Uterus (tissue), 4 donors: ENCODE results near the gene CC2D1A. TPM values are rescaled to one million over a fixed set of nuclear protein-coding genes. Genes with fewer than 3 reads are reported as not detected.

ENCODE experiments used
- DNase-seq, 2 donors: peaks; one replicate each; pipeline ENCODE4 v3.0.0-alpha.2; 2019 to 2020
- H3K27ac ChIP-seq, 2 donors: fragments of 200-600 bp; sonication (generic); 1 replicate in 1 of 2; 2 replicates in 1 of 2; pipeline ENCODE4 v1.5.1; 2016 to 2018
- H3K27me3 ChIP-seq, 2 donors: fragments of 200-600 bp; sonication (generic); one replicate each; pipeline ENCODE4 v1.5.1; 2018 to 2019; ENCODE audit warnings: control low read depth in 1 of 2
- H3K36me3 ChIP-seq, 2 donors: fragments of 200-600 bp; sonication (generic); one replicate each; pipeline ENCODE4 v1.5.1; 2019; ENCODE audit warnings: control low read depth in 1 of 2
- H3K4me1 ChIP-seq, 2 donors: fragments of 200-600 bp; sonication (generic); one replicate each; pipeline ENCODE4 v1.5.1; 2018 to 2019; ENCODE audit warnings: control low read depth in 1 of 2
- H3K4me3 ChIP-seq, 2 donors: fragments of 200-600 bp; sonication (generic); 1 replicate in 1 of 2; 2 replicates in 1 of 2; pipeline ENCODE4 v1.5.1; 2018 to 2019; ENCODE audit warnings: mild to moderate bottlenecking in 1 of 2
- H3K9me3 ChIP-seq, 2 donors: fragments of 200-600 bp; sonication (generic); one replicate each; pipeline ENCODE4 v1.5.1; 2019; ENCODE audit warnings: control low read depth in 1 of 2
- CTCF ChIP-seq, 4 experiments: fragments of 200-600 bp in 2 of 4; fragments of 450-650 bp in 2 of 4; sonication (generic) in 2 of 4; IDR thresholded peaks; one replicate each; pipeline ENCODE4 v1.5.1; 2016 to 2019; ENCODE audit warnings: antibody characterized with exemption in 4 of 4, mild to moderate bottlenecking in 2 of 4, moderate library complexity in 1 of 4
- POLR2A ChIP-seq, 2 donors: fragments of 450-650 bp; IDR thresholded peaks; one replicate each; pipeline ENCODE4 v1.6.1; 2016; ENCODE audit warnings: antibody characterized with exemption in 2 of 2, mild to moderate bottlenecking in 1 of 2, moderate library complexity in 1 of 2
- intact Hi-C: fragments of 100-400 bp; cut with DNase I; formaldehyde crosslinking; loops from one replicate; pipeline ENCODE4 v1.15.1; 2023; ENCODE audit warnings: low total_unique reads
- total RNA-seq, 4 donors: library from RNA; depleted of rRNA in 3 of 4; stranded (reverse); fragments of >200 nt in 3 of 4; gene quantifications; one replicate each; pipeline versions ENCODE4 v1.1.0 to v1.2.4, GENCODE V29; 2014 to 2023
- donor health status: DM: yes; HTN: yes; CAD: no.

CC2D1A gene
- total RNA-seq, 4 donors from 2014 or later, result 3.2 to 44.4 (median 13.2) TPM

GRCh38 chr19:13923194-13923987 is 17.4 kb downstream of the CC2D1A start:
- TF ChIP-seq CTCF (IDR thresholded peaks at IDR 0.05), result no peak
- no peak for TF ChIP-seq POLR2A (IDR thresholded peaks at IDR 0.05)
- DNase-seq, result no peak
- intact Hi-C loops, result no loop called here
- Histone ChIP-seq H3K4me3 (no peak overlapping the region), H3K9me3 (no peaks in the 10 kb centered on the region), H3K4me1 (no peaks in the 10 kb centered on the region), H3K36me3 (no peaks in the 10 kb centered on the region), H3K27ac (no peak overlapping the region), H3K27me3 (no peaks in the 10 kb centered on the region)

- no peak for DNase-seq
- no peaks in the 10 kb centered on the region for H3K4me1 ChIP-seq
- intact Hi-C loops, result no loop called here
- no peaks in the 10 kb centered on the region for H3K9me3 ChIP-seq
- TF ChIP-seq CTCF (IDR thresholded peaks at IDR 0.05), result no peak
- no peak overlapping the region for H3K27ac ChIP-seq
- H3K4me3 ChIP-seq, result no peak overlapping the region
- no peaks in the 10 kb centered on the region for H3K36me3 ChIP-seq
- H3K27me3 ChIP-seq, result no peaks in the 10 kb centered on the region
These were observed 20.0 kb downstream of the CC2D1A start for GRCh38 chr19:13926010-13926409.

GRCh38 chr19:13926715-13927114 is 20.7 kb downstream of the CC2D1A start:
- Histone ChIP-seq H3K9me3 (no peaks in the 10 kb centered on the region), H3K36me3 (no peaks in the 10 kb centered on the region), H3K27ac (no peak overlapping the region), H3K4me3 (no peak overlapping the region), H3K4me1 (no peaks in the 10 kb centered on the region), H3K27me3 (no peaks in the 10 kb centered on the region)
- TF ChIP-seq POLR2A (IDR thresholded peaks at IDR 0.05), result no peak
- TF ChIP-seq CTCF (IDR thresholded peaks at IDR 0.05), result no peak
- no peak for DNase-seq
- intact Hi-C loops, result no loop called here

GRCh38 chr19:13929340-13929739 is 23.3 kb downstream of the CC2D1A start:
- Histone ChIP-seq H3K27ac (no peak overlapping the region), H3K9me3 (no peaks in the 10 kb centered on the region), H3K27me3 (no peaks in the 10 kb centered on the region), H3K36me3 (no peaks in the 10 kb centered on the region), H3K4me1 (no peaks in the 10 kb centered on the region), H3K4me3 (no peak overlapping the region)
- no peak for DNase-seq
- TF ChIP-seq POLR2A (IDR thresholded peaks at IDR 0.05) (no peak), CTCF (IDR thresholded peaks at IDR 0.05) (no peak)
- intact Hi-C loops, result no loop called here

- no peak for DNase-seq
- H3K9me3 ChIP-seq, result no peaks in the 10 kb centered on the region
- intact Hi-C loops, result no loop called here
- H3K36me3 ChIP-seq, result no peaks in the 10 kb centered on the region
- H3K27ac ChIP-seq, result no peak overlapping the region
- H3K4me3 ChIP-seq, result no peak overlapping the region
- H3K4me1 ChIP-seq, result no peaks in the 10 kb centered on the region
- no peak for TF ChIP-seq POLR2A (IDR thresholded peaks at IDR 0.05)
- no peak for TF ChIP-seq CTCF (IDR thresholded peaks at IDR 0.05)
- H3K27me3 ChIP-seq, result no peaks in the 10 kb centered on the region
These were observed 24.0 kb downstream of the CC2D1A start for GRCh38 chr19:13929956-13930355.
